KMS-11 (cell line): ENCODE measurements around the gene DNMT3A.

Experiments
- H2AFZ ChIP-seq: fragments of 200-600 bp; sonication (generic); 2 replicates; pipeline ENCODE4 v1.6.1; 2016; ENCODE audit warnings: antibody characterized with exemption, mixed run types, low read depth
- H3K27ac ChIP-seq: fragments of 200-600 bp; sonication (generic); 2 replicates; pipeline ENCODE4 v1.6.1; 2016; ENCODE audit warnings: mild to moderate bottlenecking, mixed run types
- H3K27me3 ChIP-seq: fragments of 200-600 bp; sonication (generic); 2 replicates; pipeline ENCODE4 v1.6.1; 2017; ENCODE audit warnings: mild to moderate bottlenecking, low read depth, mixed run types, moderate library complexity; ENCODE audit not compliant: insufficient read depth
- H3K36me3 ChIP-seq: fragments of 200-600 bp; sonication (generic); 2 replicates; pipeline ENCODE4 v1.6.1; 2017; ENCODE audit warnings: mild to moderate bottlenecking, mixed run types; ENCODE audit not compliant: insufficient read depth
- H3K4me1 ChIP-seq: fragments of 200-600 bp; sonication (generic); 2 replicates; pipeline ENCODE4 v1.6.1; 2016; ENCODE audit warnings: mild to moderate bottlenecking, low read depth, mixed run types; ENCODE audit not compliant: poor library complexity, severe bottlenecking
- H3K4me2 ChIP-seq: fragments of 200-600 bp; sonication (generic); 2 replicates; pipeline ENCODE4 v1.7.0; 2016; ENCODE audit warnings: mild to moderate bottlenecking, mixed run types
- H3K4me3 ChIP-seq: fragments of 200-600 bp; sonication (generic); IDR thresholded peaks from 2 replicates; pipeline ENCODE4 v1.6.1; 2017; ENCODE audit warnings: low read depth, low read length, mixed read lengths; ENCODE audit not compliant: insufficient read depth
- H3K79me2 ChIP-seq: fragments of 200-600 bp; sonication (generic); 2 replicates; pipeline ENCODE4 v1.6.1; 2016; ENCODE audit warnings: low read depth, mixed run types; ENCODE audit not compliant: insufficient read depth
- H3K9ac ChIP-seq: fragments of 200-600 bp; sonication (generic); 2 replicates; pipeline ENCODE4 v1.6.1; 2016; ENCODE audit warnings: mild to moderate bottlenecking, mixed run types
- H4K20me1 ChIP-seq: fragments of 200-600 bp; sonication (generic); 2 replicates; pipeline ENCODE4 v1.6.1; 2016; ENCODE audit warnings: mild to moderate bottlenecking, mixed run types; ENCODE audit not compliant: insufficient read depth
- CTCF ChIP-seq: fragments of 200-600 bp; sonication (generic); conservative IDR thresholded peaks from 2 replicates; pipeline ENCODE4 v1.6.1; 2017; ENCODE audit warnings: low read depth, mild to moderate bottlenecking, antibody characterized with exemption, low read length, moderate library complexity, mixed read lengths

Gene DNMT3A

GRCh38 chr2:25377822-25378421, 36.2 kb upstream of the DNMT3A start:
- Histone ChIP-seq H3K4me1 (peaks cover 16% of the 10 kb centered on the region), H3K9ac (no peak overlapping the region), H3K4me3 (peak overlapping the region; percentile 3), H3K4me2 (0 out of 2 replicates have a peak overlapping the region, but pooled peaks have one; percentile 73), H4K20me1 (no peaks in the 10 kb centered on the region), H3K79me2 (no peaks in the 10 kb centered on the region), H3K27ac (no peak overlapping the region), H3K27me3 (no peaks in the 10 kb centered on the region), H3K36me3 (no peaks in the 10 kb centered on the region), H2AFZ (no peak overlapping the region)
- no peak for TF ChIP-seq CTCF

DNA sequence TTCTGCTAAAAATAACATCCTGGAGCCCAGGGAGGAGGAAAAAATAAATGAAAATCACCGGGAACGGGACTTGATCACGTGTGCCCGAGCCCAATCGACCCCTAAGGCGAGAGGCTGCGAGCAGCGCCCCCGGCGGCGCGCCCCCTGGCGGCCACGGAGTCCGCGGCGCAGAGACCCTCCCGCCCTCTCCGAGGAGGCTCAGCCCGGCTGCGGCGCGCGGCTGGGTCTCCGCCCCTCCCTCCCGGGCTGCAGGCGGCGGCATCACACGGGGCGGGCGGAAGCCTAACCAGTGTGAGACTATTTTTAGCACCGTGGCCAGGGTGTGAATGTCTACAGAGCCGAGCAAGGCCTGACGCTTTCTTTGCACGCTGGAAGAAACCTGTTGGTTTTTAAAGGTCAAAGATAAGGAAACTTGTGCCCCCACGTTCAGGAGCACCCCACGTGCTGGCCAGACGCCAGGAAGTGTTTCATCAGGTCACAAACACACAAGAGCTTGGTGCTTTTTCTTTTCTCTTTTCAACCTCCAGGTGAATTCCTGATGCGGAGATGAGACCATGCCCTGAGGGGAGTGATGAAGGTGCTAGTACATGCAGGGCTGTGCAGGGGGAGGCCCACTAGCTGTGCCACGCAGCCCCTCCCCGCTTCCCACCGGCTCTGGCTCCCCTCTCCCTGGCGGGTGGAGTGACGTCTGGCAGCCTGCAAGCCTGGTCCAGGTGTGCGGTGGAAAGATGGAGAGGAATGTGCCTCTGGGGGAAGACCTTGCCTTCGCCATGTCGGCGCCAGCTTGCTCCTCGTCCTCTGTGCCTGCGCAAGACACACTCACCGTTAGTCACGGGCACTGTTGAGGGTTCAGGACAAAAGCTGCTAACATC, 35.3 kb upstream of the DNMT3A start:
- H3K36me3 ChIP-seq = no peaks in the 10 kb centered on the region
- no peaks in the 10 kb centered on the region for H3K27me3 ChIP-seq
- peaks cover 16% of the 10 kb centered on the region for H3K4me1 ChIP-seq
- H2AFZ ChIP-seq = peak overlapping the region; percentile 89
- no peaks in the 10 kb centered on the region for H4K20me1 ChIP-seq
- TF ChIP-seq CTCF = peak; percentile 86
- H3K9ac ChIP-seq = peak overlapping the region; percentile 35; the same call in 1 of the 2 replicates
- H3K79me2 ChIP-seq = no peaks in the 10 kb centered on the region
- H3K4me3 ChIP-seq = peak overlapping the region; percentile 54
- H3K27ac ChIP-seq = peak overlapping the region; percentile 64
- peak overlapping the region; percentile 73 for H3K4me2 ChIP-seq

- Histone ChIP-seq H3K9ac (no peak overlapping the region), H2AFZ (peak overlapping the region; percentile 89), H3K79me2 (no peaks in the 10 kb centered on the region), H3K36me3 (no peaks in the 10 kb centered on the region), H3K4me2 (peak overlapping the region; percentile 49), H3K4me3 (no peak overlapping the region), H3K27ac (no peak overlapping the region), H3K4me1 (peaks cover 16% of the 10 kb centered on the region), H3K27me3 (no peaks in the 10 kb centered on the region), H4K20me1 (no peaks in the 10 kb centered on the region)
- TF ChIP-seq CTCF = no peak
These were observed 34.3 kb upstream of the DNMT3A start for GRCh38 chr2:25375989-25376545.

DNA sequence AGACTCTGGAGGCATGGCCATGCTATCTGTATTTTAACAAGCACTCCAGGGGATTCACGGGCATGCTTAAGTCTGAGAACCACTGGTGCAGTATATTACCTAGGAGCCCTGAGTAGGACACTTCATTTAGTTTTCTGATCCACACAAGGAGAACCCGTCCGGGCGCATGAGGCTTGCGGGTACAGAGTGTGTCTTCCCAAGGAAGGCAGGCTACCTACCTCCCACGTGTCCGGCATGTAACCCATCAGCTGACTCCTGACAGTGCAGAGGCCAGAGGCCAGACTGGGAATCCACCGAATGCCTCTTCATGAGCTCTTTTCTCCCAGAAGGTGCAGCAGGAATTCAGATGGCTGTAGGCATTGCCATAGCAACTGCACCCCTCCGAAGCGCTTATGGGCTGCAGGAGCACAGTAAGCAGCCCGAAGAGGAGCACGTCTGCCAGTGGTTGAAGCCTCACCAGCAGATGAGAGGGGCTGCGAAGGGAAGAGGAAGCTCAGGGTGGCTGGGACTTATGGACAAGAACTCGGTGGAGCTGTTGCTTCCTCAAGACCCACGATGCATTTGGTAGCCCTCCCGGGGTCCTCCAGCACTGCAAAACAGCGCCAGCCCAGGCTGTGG, 33.8 kb upstream of the DNMT3A start:
- no peak overlapping the region for H3K4me2 ChIP-seq
- no peaks in the 10 kb centered on the region for H3K79me2 ChIP-seq
- H3K36me3 ChIP-seq = no peaks in the 10 kb centered on the region
- no peaks in the 10 kb centered on the region for H3K27me3 ChIP-seq
- no peak overlapping the region for H3K9ac ChIP-seq
- TF ChIP-seq CTCF = no peak
- peaks cover 16% of the 10 kb centered on the region for H3K4me1 ChIP-seq
- no peak overlapping the region for H3K27ac ChIP-seq
- H2AFZ ChIP-seq = no peak overlapping the region
- no peak overlapping the region for H3K4me3 ChIP-seq
- H4K20me1 ChIP-seq = no peaks in the 10 kb centered on the region
